Sigmoid colon (tissue), 4 donors: ENCODE measurements around the gene UNCX.

Experiments
- CTCF ChIP-seq, 4 experiments: fragments of 450-650 bp in 3 of 4; fragments of 200-600 bp in 1 of 4; IDR thresholded peaks; one replicate each; pipeline ENCODE4 v1.5.1; 2016 to 2019; ENCODE audit warnings: antibody characterized with exemption in 4 of 4, mild to moderate bottlenecking in 3 of 4, moderate library complexity in 2 of 4
- EP300 ChIP-seq, 4 donors: sonication (generic); formaldehyde crosslinking; IDR thresholded peaks; one replicate each; pipeline ENCODE4 v1.6.1; 2017; ENCODE audit warnings: antibody characterized with exemption in 4 of 4
- POLR2A ChIP-seq, 2 donors: fragments of 450-650 bp; IDR thresholded peaks; one replicate each; pipeline ENCODE4 v1.6.1; 2016; ENCODE audit warnings: antibody characterized with exemption in 2 of 2, mild to moderate bottlenecking in 2 of 2, moderate library complexity in 2 of 2

- no peak for TF ChIP-seq CTCF (IDR thresholded peaks at IDR 0.05)
- TF ChIP-seq POLR2A (IDR thresholded peaks at IDR 0.05) = no peak
- no peak for TF ChIP-seq EP300 (IDR thresholded peaks at IDR 0.05)
These were observed 1.6 kb downstream of the UNCX start for GRCh38 chr7:1234049-1234880.
